Hematopoietic multipotent progenitor cell treated with erythropoietin and hydrocortisone succinate and interleukin-3 and kit ligand, for 8 days (in vitro differentiated cells): ENCODE results near the gene ADAMTS17.

Experiments used
- DNase-seq: peaks from one replicate; pipeline ENCODE4 v3.0.0-alpha.2; 2015

The ADAMTS17 gene, protein sequence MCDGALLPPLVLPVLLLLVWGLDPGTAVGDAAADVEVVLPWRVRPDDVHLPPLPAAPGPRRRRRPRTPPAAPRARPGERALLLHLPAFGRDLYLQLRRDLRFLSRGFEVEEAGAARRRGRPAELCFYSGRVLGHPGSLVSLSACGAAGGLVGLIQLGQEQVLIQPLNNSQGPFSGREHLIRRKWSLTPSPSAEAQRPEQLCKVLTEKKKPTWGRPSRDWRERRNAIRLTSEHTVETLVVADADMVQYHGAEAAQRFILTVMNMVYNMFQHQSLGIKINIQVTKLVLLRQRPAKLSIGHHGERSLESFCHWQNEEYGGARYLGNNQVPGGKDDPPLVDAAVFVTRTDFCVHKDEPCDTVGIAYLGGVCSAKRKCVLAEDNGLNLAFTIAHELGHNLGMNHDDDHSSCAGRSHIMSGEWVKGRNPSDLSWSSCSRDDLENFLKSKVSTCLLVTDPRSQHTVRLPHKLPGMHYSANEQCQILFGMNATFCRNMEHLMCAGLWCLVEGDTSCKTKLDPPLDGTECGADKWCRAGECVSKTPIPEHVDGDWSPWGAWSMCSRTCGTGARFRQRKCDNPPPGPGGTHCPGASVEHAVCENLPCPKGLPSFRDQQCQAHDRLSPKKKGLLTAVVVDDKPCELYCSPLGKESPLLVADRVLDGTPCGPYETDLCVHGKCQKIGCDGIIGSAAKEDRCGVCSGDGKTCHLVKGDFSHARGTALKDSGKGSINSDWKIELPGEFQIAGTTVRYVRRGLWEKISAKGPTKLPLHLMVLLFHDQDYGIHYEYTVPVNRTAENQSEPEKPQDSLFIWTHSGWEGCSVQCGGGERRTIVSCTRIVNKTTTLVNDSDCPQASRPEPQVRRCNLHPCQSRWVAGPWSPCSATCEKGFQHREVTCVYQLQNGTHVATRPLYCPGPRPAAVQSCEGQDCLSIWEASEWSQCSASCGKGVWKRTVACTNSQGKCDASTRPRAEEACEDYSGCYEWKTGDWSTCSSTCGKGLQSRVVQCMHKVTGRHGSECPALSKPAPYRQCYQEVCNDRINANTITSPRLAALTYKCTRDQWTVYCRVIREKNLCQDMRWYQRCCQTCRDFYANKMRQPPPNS

GRCh38 chr15:100341750-100342560, at the start of gene ADAMTS17:
ADAMTS17 (minus strand) TSS chr15:100341975; CDS start chr15:100341899, 76 bp downstream.
- peak; percentile 89 for DNase-seq

- DNase-seq = no peak
Observed at GRCh38 chr15:100385300-100386050, 43.7 kb upstream of the ADAMTS17 start.

GRCh38 chr15:100384108-100384410, 42.3 kb upstream of the ADAMTS17 start:
- DNase-seq = no peak

- peak; percentile 4 for DNase-seq
Observed at GRCh38 chr15:100383302-100384107, 41.7 kb upstream of the ADAMTS17 start.

- DNase-seq = no peak
Observed at GRCh38 chr15:100373942-100374341, 32.2 kb upstream of the ADAMTS17 start.

DNA sequence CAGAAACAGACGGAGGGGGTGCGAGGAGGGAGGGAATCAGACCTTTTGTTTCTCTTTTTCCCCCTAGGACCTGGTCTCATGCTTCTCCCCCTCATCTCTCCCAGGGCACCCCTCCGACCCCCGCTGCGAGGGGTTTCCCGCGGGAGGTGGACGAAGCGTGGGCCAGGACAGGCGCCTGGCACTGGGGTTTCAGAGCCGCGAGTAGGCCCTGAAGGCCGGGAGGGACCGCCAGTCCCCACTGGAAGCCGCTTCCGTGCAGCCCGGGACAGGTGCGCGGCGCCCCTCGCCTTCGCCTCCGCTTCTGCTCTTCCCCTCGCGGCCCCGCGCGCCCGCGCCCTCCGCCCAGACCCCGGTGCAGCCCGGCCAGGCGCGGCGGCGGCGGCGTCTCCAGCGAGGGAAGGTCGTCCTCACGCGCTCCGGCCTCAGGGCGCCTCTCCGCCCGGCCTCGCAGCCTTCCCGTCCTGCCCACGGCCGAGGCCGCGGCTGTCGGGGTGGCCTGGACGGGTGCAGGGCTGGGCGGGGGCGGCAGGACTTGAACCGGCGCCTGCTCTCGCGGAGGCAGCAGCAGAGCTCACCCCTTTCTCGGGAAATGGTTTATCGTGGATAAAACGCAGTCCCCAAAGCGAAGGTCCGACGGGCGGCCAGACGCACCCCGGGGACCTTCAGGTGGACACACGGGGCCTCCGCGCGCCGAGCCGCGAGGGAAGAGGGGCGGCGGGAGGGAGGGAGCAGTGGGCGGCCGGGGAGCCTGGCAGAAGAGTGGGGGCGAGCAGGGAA, 31.5 kb upstream of the ADAMTS17 start:
- no peak for DNase-seq

GRCh38 chr15:100372739-100373119, 31.0 kb upstream of the ADAMTS17 start:
- no peak for DNase-seq

- no peak for DNase-seq
Observed at GRCh38 chr15:100355342-100355741, 13.6 kb upstream of the ADAMTS17 start.

- DNase-seq = no peak
Observed at GRCh38 chr15:100353449-100353848, 11.7 kb upstream of the ADAMTS17 start.

GRCh38 chr15:100350434-100351226, 8.9 kb upstream of the ADAMTS17 start:
- no peak for DNase-seq

- peak; percentile 80 for DNase-seq
Observed at GRCh38 chr15:100349696-100350433, 8.1 kb upstream of the ADAMTS17 start.

DNA sequence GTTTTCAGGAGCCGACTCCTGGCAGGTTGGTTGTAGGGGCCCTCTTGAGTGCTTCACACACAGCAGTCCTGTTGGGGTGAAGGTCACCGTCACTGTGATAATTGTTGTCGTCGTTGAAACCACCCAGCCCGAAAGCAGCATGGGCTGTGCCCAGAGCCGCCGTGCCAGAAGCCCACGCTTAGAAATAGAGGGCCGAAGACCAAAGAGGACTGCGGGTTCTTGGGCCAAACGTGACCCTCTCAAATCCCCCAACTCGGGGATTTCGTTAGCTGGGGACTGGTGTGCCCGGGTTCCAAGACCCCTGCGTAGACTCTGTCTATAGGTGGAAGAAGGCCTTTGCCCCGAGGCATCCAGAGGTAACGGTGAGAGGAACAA, 7.5 kb upstream of the ADAMTS17 start:
- DNase-seq = no peak

DNA sequence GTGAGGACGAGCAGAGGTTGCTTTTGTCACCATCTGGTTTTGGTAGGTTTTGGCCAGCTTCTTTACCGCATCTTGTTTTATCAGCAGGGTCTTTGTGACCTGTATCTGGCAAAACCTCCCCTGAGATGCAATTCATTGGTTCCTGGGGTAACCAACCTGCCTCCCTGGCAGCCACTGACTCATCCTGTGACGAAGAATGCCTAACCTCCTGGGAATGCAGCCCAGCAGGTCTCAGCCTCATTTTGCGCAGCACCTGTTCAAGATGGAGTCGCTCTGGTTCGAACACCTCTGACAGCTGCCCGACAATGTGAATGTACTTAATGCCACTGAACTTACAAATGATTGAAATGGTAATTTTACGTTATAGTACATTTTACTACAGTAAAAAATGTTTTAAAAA, 6.8 kb upstream of the ADAMTS17 start:
- no peak for DNase-seq

- no peak for DNase-seq
Observed at GRCh38 chr15:100346866-100347512, 5.2 kb upstream of the ADAMTS17 start.

DNA sequence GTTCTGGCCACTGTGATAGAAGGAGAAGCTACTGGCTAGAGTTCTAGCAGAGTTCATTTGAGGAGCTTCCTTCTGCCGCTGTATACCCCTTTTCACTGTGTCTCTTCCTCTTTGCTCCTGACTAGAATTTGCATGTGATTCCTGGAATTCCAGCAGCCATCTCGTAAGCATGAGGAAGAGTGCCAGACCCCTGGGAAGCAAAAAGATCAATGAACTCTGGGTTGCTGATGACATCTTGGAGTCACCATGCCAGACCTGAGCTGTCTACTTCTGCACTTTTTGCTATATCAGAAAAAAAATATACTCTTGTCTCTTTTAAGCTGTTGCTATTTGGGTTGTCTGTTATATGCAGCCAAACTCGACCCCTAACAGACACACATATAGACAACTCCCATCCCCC, 3.7 kb upstream of the ADAMTS17 start:
- no peak for DNase-seq

DNA sequence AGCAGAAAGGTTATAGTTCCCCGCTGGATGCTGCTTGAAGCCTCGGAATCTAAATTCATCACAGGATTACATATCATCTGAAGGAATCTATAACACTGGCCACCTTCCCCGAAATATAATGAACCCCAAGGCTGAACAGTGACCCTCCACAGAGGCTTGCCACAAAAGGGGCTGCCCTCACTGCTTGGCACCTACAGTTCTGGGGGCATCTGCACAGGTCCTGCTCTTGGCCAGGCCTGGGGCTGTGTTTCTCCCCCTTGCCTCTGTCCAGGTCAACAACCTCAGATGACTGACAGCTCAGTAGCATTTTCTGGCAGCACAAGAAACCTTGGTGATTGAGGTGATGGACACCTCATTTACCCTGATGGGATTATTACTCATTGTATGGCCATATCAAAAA, 1.5 kb upstream of the ADAMTS17 start:
- DNase-seq = no peak

GRCh38 chr15:100341239-100341749, 481 bp downstream of the ADAMTS17 start:
- DNase-seq = no peak

DNA sequence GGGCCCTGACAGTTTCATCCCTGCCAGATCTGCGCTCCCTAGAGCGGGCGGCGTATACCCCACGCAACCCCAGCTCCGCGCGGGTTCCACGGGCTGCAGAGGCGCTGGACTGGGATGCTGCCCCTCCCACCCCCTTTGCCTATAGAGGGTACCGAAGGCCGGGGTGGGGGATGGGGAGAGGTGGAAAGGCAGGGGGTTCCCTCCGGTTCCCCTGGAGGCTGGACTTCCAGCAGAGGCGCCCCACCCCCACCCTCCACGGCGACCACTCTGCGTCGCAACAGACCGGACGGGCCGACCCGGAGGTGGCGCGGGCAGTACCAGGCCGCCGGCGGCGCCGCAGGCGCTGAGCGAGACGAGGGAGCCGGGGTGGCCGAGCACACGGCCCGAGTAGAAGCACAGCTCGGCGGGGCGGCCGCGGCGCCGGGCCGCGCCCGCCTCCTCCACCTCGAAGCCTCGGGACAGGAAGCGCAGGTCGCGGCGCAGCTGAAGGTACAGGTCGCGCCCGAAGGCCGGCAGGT, 995 bp downstream of the ADAMTS17 start:
- no peak for DNase-seq
